NOMO-1 treated with DMSO at 0.1 percent for 48 hours (cell line): ENCODE measurements around the gene CFAP157.

Source experiments
- DNase-seq: peaks from one replicate; lab custom pipeline; 2025; ENCODE audit not compliant: unreplicated experiment; lab: John Stamatoyannopoulos, UW

Gene CFAP157

GRCh38 chr9:127706836-127707241 lies at the start of gene CFAP157:
Gene CFAP157 (plus strand): TSS chr9:127706988. CDS start chr9:127707032, 44 bp downstream.
- no peak for DNase-seq

GRCh38 chr9:127658428-127658827 lies 48.4 kb upstream of the CFAP157 start:
- no peak for DNase-seq

DNA sequence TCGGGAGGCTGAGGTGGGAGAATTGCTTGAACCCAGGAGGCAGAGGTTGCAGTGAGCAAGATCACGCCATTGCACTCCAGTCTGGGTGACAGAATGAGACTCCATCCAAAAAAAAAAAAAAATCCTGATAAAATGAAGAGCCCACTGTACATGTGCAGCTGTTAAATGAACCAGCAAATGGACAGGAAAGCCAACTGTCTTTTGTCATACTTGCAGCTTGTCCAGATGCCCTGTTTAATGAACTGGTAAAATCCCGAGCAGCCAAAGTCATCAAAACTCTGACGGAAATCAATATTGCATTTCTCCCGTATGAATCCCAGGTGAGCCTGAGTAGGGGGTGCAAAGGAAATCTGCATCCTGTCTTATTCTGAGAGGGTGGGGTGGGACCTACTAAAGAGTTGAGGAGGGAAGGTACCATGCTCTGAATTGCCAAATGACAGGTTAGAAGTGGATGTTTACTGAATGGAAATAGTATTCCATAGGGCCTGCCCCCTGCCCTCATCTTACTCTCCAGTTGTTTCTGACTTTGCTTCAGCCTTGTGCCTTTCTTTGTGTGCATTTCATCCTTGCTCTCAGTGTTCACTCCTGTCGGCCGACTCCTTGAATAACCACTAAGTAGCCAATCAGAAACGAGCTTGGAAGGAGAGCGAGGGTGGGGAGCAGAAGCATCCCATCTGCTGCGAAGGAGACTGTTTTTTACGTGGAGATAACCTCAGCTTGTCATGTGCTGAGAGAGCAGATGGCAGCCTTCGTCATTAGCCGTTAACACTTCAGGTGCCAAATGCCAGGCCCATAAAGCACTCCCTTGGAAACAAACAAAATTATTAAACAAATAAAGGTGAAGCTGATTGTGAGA lies 45.7 kb upstream of the CFAP157 start:
- no peak for DNase-seq

GRCh38 chr9:127662617-127663016 lies 44.2 kb upstream of the CFAP157 start:
- no peak for DNase-seq

DNA sequence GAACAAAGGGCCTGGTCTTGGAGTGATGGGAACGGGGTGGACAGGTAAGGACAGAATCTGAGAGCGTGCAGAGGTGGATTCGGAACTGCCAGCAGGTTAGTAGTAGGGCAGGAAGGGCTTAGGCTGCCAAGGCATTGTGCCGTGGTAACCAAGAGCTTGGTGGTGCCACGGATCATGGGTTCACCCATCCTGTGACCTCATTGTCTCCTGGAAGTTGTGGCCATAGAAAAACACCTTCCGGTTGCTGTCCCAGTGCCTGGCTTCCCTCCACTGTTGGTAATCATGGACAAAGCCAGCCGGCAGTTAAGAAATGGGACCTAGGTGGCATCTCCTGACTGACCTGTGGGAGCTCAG lies 42.5 kb upstream of the CFAP157 start:
- no peak for DNase-seq

GRCh38 chr9:127664678-127665507 lies 41.9 kb upstream of the CFAP157 start:
- DNase-seq, result no peak

DNA sequence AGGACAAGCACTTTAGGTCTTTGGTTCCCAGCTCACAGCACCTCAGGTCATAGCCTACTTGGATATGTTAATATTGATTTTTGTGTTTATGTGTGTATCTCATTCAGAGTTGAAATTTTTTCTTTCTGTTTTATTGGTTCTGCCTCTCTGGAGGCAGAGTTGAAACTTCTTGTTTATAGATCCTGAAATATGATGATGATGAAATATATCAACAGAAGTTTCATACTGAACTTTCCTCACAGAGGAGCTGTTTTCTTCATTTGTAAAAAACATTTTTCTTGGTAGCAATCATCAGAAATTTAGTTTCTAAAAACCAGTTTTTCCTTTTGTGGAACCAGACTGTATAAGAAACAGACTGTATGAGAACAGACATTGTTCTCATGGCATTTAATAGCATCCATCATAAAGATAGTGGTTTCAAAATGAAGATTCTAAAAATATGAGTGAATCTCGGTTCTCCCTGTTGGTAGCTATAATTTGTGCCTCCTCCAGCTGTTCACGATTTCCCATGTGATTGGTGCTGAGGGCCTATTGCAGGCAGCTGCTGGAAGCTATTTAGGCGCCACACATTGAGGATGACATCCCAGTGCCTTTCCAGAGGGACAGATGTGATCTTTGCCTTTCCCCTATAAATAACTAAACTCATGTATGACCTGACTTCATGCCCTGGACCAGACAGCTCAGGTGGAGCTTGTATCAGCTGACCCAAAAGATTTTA lies 39.5 kb upstream of the CFAP157 start:
- peak; percentile 14 for DNase-seq

- no peak for DNase-seq
Measured at GRCh38 chr9:127667906-127668305, 38.9 kb upstream of the CFAP157 start.

DNA sequence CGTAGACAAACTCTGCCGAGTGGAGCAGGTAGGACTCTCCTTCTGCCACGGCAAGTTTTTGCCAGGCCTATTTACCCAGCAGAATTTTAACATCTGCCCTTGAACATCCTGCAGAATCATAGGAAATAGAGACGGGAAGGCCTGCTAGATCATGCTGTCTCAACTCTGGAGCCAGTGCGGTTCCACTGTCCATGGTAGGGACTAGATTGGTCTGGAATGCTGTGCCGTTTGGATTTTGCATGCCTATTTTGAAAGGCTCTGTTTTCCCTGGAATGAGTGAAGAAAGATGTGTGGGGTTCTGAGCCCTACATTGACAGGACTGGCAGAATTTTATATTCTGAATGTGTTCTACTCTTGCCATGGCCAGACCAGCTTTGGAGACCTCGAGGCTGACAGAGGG lies 33.6 kb upstream of the CFAP157 start:
- DNase-seq, result no peak

DNA sequence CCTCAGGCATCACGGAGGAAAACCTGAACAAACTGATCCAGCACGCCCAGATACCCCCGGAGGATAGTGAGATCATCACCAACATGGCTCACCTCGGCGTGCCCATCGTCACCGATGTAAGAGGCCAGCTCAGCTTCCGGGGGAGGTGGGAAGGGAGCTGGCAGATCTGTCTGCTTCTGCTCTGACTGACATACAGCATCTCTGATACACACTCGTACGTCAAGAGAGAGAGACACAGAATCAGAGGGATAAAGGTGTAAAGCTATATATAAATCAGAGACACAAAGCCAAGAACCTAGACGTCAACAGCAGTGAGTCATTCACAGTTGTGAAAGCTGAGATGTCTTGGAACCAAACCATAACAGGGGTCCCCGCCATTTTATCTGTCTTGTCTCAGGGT lies 30.1 kb upstream of the CFAP157 start:
- no peak for DNase-seq

DNA sequence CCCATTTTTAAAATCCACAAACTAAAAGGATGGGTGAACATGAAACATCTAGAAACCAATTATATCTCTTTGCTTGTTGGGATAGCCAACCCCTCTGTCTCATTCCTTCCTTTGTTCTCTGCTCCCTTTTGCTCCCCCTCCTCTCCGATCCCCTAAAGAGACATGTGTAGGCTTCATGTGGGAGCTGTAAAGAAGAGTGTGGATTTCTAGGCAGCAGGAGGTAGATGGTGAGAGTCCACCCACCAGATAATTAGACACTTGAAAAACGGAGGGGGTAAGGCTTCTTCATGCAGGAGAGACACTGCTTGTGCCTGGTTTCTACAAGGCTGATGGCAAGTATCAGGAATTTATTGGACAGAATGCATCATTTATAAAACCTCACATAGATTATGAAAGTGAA lies 27.3 kb upstream of the CFAP157 start:
- no peak for DNase-seq

- DNase-seq, result no peak
Measured at GRCh38 chr9:127680226-127680625, 26.6 kb upstream of the CFAP157 start.

GRCh38 chr9:127680846-127681245 lies 25.9 kb upstream of the CFAP157 start:
- DNase-seq, result no peak

DNA sequence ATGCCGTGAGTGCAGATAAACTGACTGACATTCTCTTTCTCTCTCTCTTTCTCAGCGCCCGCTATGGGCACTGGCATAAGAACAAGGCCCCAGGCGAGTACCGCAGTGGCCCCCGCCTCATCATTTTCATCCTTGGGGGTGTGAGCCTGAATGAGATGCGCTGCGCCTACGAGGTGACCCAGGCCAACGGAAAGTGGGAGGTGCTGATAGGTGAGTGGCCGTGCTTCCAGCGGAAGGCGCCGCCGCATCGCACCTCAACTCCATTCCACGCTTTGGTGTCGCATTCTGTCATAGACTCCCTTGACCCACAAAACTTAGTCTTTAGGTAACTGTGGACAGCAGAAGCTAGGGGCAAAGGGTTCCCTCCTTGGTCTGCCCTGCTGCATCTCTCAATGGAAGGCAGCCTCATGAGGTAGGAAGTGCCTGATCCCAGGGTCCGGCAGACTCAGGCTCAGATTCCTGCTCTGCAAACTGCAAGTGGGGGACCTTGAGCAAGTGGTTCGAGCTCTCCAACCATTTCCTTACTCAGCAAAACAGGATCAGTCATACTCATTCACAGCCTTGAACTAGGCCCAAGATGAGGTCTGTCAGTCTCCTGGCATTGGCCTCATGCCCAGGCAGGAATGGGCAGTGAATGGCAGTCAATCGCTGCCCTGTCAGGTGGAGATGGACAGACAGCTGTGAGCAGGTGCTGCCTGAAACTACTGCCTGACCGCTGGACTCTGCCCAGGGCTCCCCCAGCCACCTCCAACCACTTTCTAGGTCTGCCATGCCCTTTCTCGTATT lies 24.2 kb upstream of the CFAP157 start:
- no peak for DNase-seq

GRCh38 chr9:127683723-127684122 lies 23.1 kb upstream of the CFAP157 start:
- no peak for DNase-seq

GRCh38 chr9:127684576-127684975 lies 22.2 kb upstream of the CFAP157 start:
- DNase-seq, result no peak

DNA sequence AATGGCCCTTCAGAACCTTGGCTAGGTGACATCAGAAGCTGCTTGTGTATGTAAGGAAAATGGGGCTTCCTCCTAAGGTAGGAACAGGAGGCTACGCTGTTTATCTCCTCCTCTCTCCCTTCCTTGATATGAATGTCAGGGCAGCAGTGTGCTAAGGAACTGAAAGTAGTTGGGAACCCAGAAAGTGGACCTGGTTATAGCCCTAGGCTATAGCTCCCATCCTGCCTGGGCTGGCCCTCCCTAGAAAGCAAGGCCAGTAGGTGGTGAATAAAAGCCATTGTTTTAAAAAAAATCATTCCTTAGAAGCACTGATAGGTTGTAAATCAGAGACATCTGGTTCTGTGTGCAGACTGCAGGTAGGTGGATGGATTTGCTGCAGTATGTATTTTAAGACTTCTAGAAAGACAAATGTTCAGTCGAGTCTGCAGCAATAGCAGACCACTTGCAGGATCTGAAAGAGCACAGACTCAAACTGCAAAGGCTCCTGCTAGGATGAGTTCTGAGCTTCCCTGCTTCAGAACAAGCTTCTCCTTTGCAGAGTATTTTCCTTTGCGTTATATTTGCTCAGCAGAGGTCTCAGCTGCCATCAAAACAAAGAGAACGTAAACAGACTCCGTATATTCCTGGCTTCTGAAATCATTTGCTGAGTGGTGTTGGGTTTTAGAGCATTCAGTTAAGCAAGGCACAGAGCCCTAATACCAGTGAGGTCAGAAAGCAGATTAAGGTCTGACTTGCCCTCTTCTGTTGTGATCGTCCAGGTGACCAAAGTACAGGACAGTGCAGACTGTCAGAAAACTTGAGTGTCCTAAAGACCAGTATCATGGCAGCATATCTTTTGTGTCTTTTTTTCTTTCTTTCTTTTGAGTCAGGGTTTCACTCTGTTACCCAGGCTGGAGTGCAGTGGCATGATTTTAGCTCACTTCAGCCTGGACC lies 20.1 kb upstream of the CFAP157 start:
- DNase-seq, result no peak

GRCh38 chr9:127689329-127690000 lies 17.3 kb upstream of the CFAP157 start:
- no peak for DNase-seq

DNA sequence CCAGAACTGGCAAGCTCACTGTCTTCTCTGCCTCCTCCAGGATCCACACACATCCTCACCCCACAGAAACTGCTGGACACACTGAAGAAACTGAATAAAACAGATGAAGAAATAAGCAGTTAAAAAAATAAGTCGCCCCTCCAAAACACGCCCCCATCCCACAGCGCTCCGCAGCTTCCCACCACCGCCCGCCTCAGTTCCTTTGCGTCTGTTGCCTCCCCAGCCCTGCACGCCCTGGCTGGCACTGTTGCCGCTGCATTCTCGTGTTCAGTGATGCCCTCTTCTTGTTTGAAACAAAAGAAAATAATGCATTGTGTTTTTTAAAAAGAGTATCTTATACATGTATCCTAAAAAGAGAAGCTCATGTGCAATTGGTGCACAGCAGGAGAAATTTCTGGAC lies 16.1 kb upstream of the CFAP157 start:
- no peak for DNase-seq
